HEK293 (cell line): Measurements from ENCODE around the gene GRAP2.

ENCODE experiments used
- CTCF ChIA-PET: fragments of 350-600 bp; formaldehyde crosslinking; extraction: SDS; loops from one replicate; lab custom pipeline; 2021; ENCODE audit warnings: antibody characterized with exemption; lab: Yijun Ruan, JAX
- POLR2A ChIA-PET: fragments of 300-600 bp; formaldehyde crosslinking; extraction: SDS; loops from one replicate; lab custom pipeline; 2020; ENCODE audit warnings: antibody characterized with exemption, inconsistent platforms; lab: Yijun Ruan, JAX
- H3K27ac ChIP-seq: fragments of 200-500 bp; sonication (Bioruptor generic); 2 replicates; pipeline ENCODE4 v1.5.1; 2014; ENCODE audit warnings: low read depth, low read length, control low read depth, inconsistent platforms; ENCODE audit errors: extremely low read depth
- H3K36me3 ChIP-seq, 2 experiments: fragments of 200-500 bp in 1 of 2; sonication (Bioruptor generic) in 1 of 2; 1 replicate in 1 of 2; 2 replicates in 1 of 2; pipeline ENCODE4 v1.5.1; 2014 to 2017; ENCODE audit warnings: inconsistent platforms in 2 of 2, low read length in 2 of 2; ENCODE audit not compliant: control insufficient read depth in 2 of 2, insufficient read depth in 1 of 2
- H3K4me1 ChIP-seq: fragments of 200-500 bp; sonication (Bioruptor generic); 2 replicates; pipeline ENCODE4 v1.5.1; 2014; ENCODE audit warnings: mild to moderate bottlenecking, low read length, inconsistent platforms; ENCODE audit not compliant: control insufficient read depth, insufficient read depth
- H3K4me3 ChIP-seq: 2 replicates; pipeline ENCODE4 v1.5.1; 2011; ENCODE audit warnings: low read depth, mild to moderate bottlenecking, control low read depth, low read length, moderate library complexity
- H3K9me3 ChIP-seq: fragments of 200-500 bp; sonication (Bioruptor generic); 2 replicates; pipeline ENCODE4 v1.5.1; 2014; ENCODE audit warnings: low read depth, low read length, inconsistent platforms; ENCODE audit not compliant: control insufficient read depth, insufficient read depth
- HOXD13 ChIP-seq: sonication (generic); formaldehyde crosslinking; IDR thresholded peaks from 2 replicates; pipeline ENCODE4 v1.8.0; 2022; ENCODE audit warnings: missing genetic modification reagents, borderline replicate concordance
- IKZF3 ChIP-seq: fragments of 450-650 bp; IDR thresholded peaks from 2 replicates; pipeline ENCODE4 v1.5.0; 2018; ENCODE audit warnings: missing biosample characterization, mild to moderate bottlenecking, missing genetic modification characterization, moderate library complexity
- SETDB1 ChIP-seq: IDR thresholded peaks from one replicate; pipeline ENCODE4 v1.6.1; 2017; ENCODE audit warnings: mild to moderate bottlenecking, low read length, moderate library complexity, mixed read lengths; ENCODE audit not compliant: insufficient read length
- ZBTB7A ChIP-seq: fragments of 450-650 bp; formaldehyde crosslinking; IDR thresholded peaks from 2 replicates; pipeline ENCODE4 v1.5.1; 2016; ENCODE audit warnings: low read depth, missing biosample characterization, missing genetic modification characterization
- ZEB2 ChIP-seq: fragments of 450-650 bp; formaldehyde crosslinking; IDR thresholded peaks from 2 replicates; pipeline ENCODE4 v1.5.1; 2016; ENCODE audit warnings: missing biosample characterization, missing genetic modification characterization
- ZFP69B ChIP-seq: fragments of 450-650 bp; formaldehyde crosslinking; IDR thresholded peaks from 2 replicates; pipeline ENCODE4 v1.5.1; 2016; ENCODE audit warnings: missing biosample characterization, missing genetic modification characterization
- ZIC2 ChIP-seq: fragments of 450-650 bp; formaldehyde crosslinking; IDR thresholded peaks from 2 replicates; pipeline ENCODE4 v1.5.1; 2016; ENCODE audit warnings: missing biosample characterization, missing genetic modification characterization
- ZNF155 ChIP-seq: fragments of 450-650 bp; formaldehyde crosslinking; IDR thresholded peaks from 2 replicates; pipeline ENCODE4 v1.5.1; 2016; ENCODE audit warnings: missing biosample characterization, missing genetic modification characterization
- ZNF16 ChIP-seq: fragments of 450-650 bp; formaldehyde crosslinking; IDR thresholded peaks from 2 replicates; pipeline ENCODE4 v1.5.1; 2016; ENCODE audit warnings: low read depth, missing biosample characterization, missing genetic modification characterization
- ZNF221 ChIP-seq: fragments of 450-650 bp; formaldehyde crosslinking; IDR thresholded peaks from 2 replicates; pipeline ENCODE4 v1.5.1; 2017; ENCODE audit warnings: missing biosample characterization, missing genetic modification characterization, borderline replicate concordance
- ZNF341 ChIP-seq: fragments of 450-650 bp; formaldehyde crosslinking; IDR thresholded peaks from 2 replicates; pipeline ENCODE4; 2016; ENCODE audit warnings: low read depth, missing biosample characterization, missing genetic modification characterization
- ZNF37A ChIP-seq: fragments of 450-650 bp; IDR thresholded peaks from 2 replicates; pipeline ENCODE4 v1.5.1; 2018; ENCODE audit warnings: missing biosample characterization, missing genetic modification characterization
- ZNF560 ChIP-seq: fragments of 450-650 bp; formaldehyde crosslinking; IDR thresholded peaks from 2 replicates; pipeline ENCODE4 v1.5.1; 2017; ENCODE audit warnings: missing biosample characterization, missing genetic modification characterization, borderline replicate concordance
- ZNF561 ChIP-seq: fragments of 450-650 bp; IDR thresholded peaks from 2 replicates; pipeline ENCODE4 v1.5.1; 2018; ENCODE audit warnings: missing biosample characterization, missing genetic modification characterization, borderline replicate concordance
- ZNF776 ChIP-seq: fragments of 450-650 bp; formaldehyde crosslinking; IDR thresholded peaks from 2 replicates; pipeline ENCODE4 v1.5.0; 2017; ENCODE audit warnings: missing biosample characterization, missing genetic modification characterization, borderline replicate concordance
- TF ChIP-seq, protein P1 (sequence below): fragments of 450-650 bp; formaldehyde crosslinking; IDR thresholded peaks from 2 replicates; pipeline ENCODE4 v1.5.1; 2016; ENCODE audit warnings: missing biosample characterization, missing genetic modification characterization
- TF ChIP-seq, protein P2 (sequence below): fragments of 450-650 bp; formaldehyde crosslinking; conservative IDR thresholded peaks from 2 replicates; pipeline ENCODE4 v1.5.1; 2016; ENCODE audit warnings: low read depth, missing biosample characterization, missing genetic modification characterization
- TF ChIP-seq, protein P3 (sequence below): fragments of 450-650 bp; formaldehyde crosslinking; IDR thresholded peaks from 2 replicates; pipeline ENCODE4 v1.5.1; 2017; ENCODE audit warnings: missing biosample characterization, mild to moderate bottlenecking, missing genetic modification characterization, moderate library complexity
- TF ChIP-seq, protein P4 (sequence below): fragments of 450-650 bp; formaldehyde crosslinking; IDR thresholded peaks from 2 replicates; pipeline ENCODE4 v1.5.1; 2017; ENCODE audit warnings: missing biosample characterization, missing genetic modification characterization

GRAP2 gene

DNA sequence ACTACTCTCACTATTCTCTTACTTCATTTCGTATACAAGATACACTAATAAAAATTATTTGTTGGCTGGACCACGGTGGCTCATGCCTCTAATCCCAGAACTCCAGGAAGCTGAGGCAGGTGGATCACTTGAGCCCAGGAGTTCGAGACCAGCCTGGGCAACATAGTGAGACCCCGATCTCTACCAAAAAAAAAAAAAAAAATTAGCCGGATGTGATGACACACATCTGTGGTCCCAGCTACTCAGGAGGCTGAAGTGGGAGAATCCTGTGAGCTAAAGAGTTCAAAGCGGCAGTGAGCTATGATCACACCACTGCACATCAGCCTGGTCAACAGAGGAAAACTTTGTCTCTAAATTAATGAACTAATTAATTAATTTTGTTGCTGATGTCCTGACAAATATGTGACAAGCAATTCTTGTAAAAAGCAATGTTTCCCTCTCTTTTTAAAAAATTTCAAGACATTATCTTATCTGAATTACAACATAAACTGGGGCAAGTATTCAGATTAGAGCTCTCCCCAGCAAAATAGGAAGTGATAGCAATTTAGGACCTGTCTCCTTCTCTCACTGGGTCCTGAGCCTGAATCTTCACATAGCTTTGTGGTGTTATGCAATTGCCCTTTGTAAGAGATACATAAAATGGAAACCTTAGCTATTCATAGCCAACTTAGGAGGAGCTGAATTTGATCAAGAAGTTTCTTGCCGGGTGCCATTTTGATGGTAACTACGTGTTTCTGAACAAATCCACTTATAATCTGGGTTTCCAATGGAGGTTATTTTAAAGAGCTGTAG, 41.8 kb downstream of the GRAP2 start (continued):
- TF ChIP-seq, protein P1, sequence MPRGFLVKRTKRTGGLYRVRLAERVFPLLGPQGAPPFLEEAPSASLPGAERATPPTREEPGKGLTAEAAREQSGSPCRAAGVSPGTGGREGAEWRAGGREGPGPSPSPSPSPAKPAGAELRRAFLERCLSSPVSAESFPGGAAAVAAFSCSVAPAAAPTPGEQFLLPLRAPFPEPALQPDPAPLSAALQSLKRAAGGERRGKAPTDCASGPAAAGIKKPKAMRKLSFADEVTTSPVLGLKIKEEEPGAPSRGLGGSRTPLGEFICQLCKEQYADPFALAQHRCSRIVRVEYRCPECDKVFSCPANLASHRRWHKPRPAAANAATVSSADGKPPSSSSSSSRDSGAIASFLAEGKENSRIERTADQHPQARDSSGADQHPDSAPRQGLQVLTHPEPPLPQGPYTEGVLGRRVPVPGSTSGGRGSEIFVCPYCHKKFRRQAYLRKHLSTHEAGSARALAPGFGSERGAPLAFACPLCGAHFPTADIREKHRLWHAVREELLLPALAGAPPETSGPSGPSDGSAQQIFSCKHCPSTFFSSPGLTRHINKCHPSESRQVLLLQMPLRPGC (tag by site-specific recombination): no peak
- TF ChIP-seq ZIC2 (tag by site-specific recombination) (no peak), IKZF3 (no peak)

DNA sequence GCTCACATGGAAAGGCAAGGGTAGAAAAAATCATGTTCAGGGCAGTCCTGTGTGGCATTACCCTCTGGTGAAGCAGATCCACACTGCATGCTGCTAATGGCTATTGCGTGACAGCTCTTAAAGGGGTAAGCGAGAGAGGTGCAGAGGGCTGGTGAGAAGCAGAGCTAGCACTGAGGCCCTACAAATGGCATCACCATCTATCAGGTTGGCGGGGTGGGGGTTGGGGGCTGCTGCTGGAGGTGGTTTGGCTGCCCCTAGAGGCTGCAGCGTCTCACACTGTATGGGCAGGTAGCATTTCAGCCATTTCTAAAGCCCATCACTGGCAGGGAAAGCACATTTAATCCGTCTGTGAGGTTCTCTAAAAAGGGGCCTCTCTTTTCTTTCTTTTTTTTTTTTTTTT, 42.5 kb downstream of the GRAP2 start:
- no peak overlapping the region for H3K27ac ChIP-seq
- ChIA-PET POLR2A (interaction anchor here (0.7 to 1.0 kb wide), 2 partner anchors 11 to 170 kb away, joined by 3 to 4 read pairs; no protein-coding TSS in a partner anchor), CTCF (interaction anchor here (0.7 to 3.0 kb wide), 5 partner anchors 9 to 854 kb away, joined by 3 to 20 read pairs (median 6); no protein-coding TSS in a partner anchor)
- H3K9me3 ChIP-seq: no peaks in the 10 kb centered on the region
- no peak overlapping the region for H3K4me3 ChIP-seq
- no peaks in the 10 kb centered on the region for H3K36me3 ChIP-seq
- 0 out of 2 replicates have a peak, but pooled peaks cover 3% of the 10 kb centered on the region for H3K4me1 ChIP-seq
- no peak for TF ChIP-seq ZNF37A (tag by site-specific recombination)
- no peak for TF ChIP-seq ZBTB7A (tag by site-specific recombination)

DNA sequence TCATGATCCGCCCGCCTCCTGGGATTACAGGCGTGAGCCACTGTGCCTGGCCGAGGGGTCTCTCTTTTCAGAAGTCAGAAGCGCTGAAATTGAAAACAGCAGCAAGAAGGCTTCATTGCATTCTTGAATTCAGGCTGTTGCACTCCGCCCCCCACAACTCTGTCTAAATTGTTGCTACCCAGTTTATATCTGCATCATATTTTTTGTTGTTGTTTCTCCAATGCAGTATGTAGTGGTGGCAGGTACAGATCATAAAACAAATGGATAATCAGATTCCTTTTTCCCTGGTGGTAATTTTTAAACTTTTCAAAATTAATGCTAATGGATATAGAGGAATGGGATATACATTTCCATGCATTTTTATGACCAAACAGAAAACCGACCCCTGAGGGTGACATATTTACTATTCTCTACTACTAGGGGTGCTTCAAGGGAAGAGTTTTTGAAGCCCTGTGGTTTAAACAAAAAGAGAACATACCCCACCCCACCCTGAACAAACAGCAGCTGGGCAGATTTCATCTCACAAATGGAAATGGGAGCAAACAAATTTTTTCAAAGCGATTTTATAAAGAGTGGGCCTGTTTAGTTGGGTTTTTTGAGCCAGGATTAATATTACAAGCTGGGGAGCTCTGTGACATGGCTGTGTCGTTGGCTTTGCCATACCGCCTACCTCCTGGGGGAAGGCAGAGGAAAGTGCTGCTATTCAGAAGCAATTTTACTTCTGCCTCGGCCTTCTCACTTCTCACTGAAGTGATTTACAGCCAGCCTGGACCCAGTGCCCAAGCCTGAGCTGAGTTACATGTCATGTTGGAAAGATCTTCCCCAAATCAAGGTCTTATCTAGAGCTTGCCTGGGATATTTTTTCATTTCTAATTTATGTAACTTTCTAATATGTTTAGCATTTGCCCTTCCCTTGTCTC, 43.3 kb downstream of the GRAP2 start:
- ChIA-PET POLR2A (interaction anchor here (0.7 kb wide), 1 partner anchor 171 kb away, joined by 4 read pairs; no protein-coding TSS in a partner anchor), CTCF (interaction anchor here (0.5 to 3.0 kb wide), 7 partner anchors 11 to 80 kb away, joined by 3 to 20 read pairs (median 3); no protein-coding TSS in a partner anchor)
- Histone ChIP-seq H3K36me3 (no peaks in the 10 kb centered on the region), H3K27ac (no peak overlapping the region), H3K9me3 (no peaks in the 10 kb centered on the region), H3K4me3 (no peak overlapping the region), H3K4me1 (0 out of 2 replicates have a peak, but pooled peaks cover 3% of the 10 kb centered on the region)
- TF ChIP-seq ZNF776 (tag by site-specific recombination) (no peak), ZBTB7A (tag by site-specific recombination) (no peak), ZFP69B (tag by site-specific recombination) (no peak), ZNF221 (tag by site-specific recombination) (no peak), ZNF16 (tag by site-specific recombination) (no peak), ZNF561 (tag by site-specific recombination) (no peak), ZNF560 (no peak), ZNF341 (tag by site-specific recombination) (no peak), ZEB2 (no peak), HOXD13 (CRISPR knock-in tag) (no peak), ZNF155 (no peak), SETDB1 (no peak)
- TF ChIP-seq, protein P2, sequence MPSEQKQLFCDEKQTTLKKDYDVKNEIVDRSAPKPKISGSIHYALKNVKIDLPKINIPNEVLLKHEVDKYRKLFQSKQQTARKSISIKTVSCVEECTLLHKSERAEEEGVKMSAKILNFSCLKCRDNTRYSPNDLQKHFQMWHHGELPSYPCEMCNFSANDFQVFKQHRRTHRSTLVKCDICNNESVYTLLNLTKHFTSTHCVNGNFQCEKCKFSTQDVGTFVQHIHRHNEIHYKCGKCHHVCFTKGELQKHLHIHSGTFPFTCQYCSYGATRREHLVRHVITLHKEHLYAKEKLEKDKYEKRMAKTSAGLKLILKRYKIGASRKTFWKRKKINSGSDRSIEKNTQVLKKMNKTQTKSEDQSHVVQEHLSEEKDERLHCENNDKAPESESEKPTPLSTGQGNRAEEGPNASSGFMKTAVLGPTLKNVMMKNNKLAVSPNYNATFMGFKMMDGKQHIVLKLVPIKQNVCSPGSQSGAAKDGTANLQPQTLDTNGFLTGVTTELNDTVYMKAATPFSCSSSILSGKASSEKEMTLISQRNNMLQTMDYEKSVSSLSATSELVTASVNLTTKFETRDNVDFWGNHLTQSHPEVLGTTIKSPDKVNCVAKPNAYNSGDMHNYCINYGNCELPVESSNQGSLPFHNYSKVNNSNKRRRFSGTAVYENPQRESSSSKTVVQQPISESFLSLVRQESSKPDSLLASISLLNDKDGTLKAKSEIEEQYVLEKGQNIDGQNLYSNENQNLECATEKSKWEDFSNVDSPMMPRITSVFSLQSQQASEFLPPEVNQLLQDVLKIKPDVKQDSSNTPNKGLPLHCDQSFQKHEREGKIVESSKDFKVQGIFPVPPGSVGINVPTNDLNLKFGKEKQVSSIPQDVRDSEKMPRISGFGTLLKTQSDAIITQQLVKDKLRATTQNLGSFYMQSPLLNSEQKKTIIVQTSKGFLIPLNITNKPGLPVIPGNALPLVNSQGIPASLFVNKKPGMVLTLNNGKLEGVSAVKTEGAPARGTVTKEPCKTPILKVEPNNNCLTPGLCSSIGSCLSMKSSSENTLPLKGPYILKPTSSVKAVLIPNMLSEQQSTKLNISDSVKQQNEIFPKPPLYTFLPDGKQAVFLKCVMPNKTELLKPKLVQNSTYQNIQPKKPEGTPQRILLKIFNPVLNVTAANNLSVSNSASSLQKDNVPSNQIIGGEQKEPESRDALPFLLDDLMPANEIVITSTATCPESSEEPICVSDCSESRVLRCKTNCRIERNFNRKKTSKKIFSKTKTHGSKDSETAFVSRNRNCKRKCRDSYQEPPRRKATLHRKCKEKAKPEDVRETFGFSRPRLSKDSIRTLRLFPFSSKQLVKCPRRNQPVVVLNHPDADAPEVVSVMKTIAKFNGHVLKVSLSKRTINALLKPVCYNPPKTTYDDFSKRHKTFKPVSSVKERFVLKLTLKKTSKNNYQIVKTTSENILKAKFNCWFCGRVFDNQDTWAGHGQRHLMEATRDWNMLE (tag by site-specific recombination): no peak
- TF ChIP-seq, protein P3, sequence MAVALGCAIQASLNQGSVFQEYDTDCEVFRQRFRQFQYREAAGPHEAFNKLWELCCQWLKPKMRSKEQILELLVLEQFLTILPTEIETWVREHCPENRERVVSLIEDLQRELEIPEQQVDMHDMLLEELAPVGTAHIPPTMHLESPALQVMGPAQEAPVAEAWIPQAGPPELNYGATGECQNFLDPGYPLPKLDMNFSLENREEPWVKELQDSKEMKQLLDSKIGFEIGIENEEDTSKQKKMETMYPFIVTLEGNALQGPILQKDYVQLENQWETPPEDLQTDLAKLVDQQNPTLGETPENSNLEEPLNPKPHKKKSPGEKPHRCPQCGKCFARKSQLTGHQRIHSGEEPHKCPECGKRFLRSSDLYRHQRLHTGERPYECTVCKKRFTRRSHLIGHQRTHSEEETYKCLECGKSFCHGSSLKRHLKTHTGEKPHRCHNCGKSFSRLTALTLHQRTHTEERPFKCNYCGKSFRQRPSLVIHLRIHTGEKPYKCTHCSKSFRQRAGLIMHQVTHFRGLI (tag by site-specific recombination): no peak
- TF ChIP-seq, protein P4, sequence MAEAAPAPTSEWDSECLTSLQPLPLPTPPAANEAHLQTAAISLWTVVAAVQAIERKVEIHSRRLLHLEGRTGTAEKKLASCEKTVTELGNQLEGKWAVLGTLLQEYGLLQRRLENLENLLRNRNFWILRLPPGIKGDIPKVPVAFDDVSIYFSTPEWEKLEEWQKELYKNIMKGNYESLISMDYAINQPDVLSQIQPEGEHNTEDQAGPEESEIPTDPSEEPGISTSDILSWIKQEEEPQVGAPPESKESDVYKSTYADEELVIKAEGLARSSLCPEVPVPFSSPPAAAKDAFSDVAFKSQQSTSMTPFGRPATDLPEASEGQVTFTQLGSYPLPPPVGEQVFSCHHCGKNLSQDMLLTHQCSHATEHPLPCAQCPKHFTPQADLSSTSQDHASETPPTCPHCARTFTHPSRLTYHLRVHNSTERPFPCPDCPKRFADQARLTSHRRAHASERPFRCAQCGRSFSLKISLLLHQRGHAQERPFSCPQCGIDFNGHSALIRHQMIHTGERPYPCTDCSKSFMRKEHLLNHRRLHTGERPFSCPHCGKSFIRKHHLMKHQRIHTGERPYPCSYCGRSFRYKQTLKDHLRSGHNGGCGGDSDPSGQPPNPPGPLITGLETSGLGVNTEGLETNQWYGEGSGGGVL (tag by site-specific recombination): no peak
